Measurements from ENCODE around the gene MIX23. TPM values are rescaled to one million over a fixed set of nuclear protein-coding genes. Genes with fewer than 3 reads are reported as not detected.
A peak's percentile ranks its signal among the peaks of the same experiment; 100 is the strongest.

MIX23 gene
- total RNA-seq, 1 donor from 2014 or later: 46.6 TPM

DNA sequence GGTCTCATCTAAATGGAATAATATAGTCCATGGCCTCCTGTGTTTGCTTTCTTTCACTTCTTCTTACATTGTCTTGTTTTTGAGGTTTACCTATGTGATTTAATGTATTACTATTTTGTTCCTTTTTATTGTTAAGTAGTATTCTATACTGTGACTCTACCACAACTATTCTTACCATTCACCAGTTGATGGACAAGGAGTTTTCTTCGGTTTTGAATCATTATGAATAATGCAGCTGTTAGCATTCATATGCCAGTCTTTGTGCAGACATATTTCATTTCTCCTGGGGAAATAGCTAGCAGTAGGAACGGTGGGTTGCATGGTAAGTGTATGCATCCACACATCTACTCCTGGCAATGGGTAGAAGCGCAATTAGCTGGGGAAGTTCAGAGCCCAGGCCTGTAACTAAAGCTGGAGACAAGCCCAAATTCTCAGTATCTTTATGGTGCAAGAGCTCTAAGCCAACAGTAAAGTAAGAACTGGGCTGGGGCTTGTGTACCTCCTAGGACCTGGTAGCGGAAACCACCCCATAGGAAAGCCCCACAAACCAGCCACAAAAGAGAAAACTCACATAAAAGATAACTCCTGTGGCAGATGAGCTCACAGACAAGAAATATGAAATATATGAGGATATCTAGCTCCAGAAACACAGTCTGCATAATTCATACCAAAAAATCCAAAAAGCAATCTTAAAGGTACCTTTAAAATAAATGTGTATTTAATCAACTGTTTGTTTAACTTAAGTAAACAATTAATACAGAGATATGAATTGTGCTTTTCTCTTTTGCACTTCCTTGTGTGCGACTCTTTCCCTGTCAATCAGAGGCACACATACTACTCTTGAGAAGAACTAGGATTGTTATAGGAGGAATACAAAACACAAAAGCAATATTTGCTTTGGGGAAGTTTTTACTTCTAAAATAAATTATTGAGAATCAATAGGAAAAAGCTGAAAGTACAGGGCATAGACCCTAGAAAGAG lies 60.6 kb downstream of the MIX23 start:
- Mint-ChIP-seq H3K27ac (ENCODE audit: unreplicated experiment) (no peak overlapping the region), H3K27me3 (ENCODE audit: low read depth, unreplicated experiment) (peaks cover 3% of the 10 kb centered on the region), H3K36me3 (ENCODE audit: low read depth, unreplicated experiment) (no peaks in the 10 kb centered on the region), H3K9me3 (ENCODE audit: unreplicated experiment) (peaks cover 7% of the 10 kb centered on the region), H3K4me1 (ENCODE audit: low read depth, unreplicated experiment) (no peaks in the 10 kb centered on the region), H3K4me3 (ENCODE audit: unreplicated experiment) (no peak overlapping the region)
- no peak overlapping the region for H2AFZ ChIP-seq (ENCODE audit: low read depth, low read length)
- H3K4me2 ChIP-seq (ENCODE audit: low read length): no peak overlapping the region
- TF ChIP-seq, protein P1, sequence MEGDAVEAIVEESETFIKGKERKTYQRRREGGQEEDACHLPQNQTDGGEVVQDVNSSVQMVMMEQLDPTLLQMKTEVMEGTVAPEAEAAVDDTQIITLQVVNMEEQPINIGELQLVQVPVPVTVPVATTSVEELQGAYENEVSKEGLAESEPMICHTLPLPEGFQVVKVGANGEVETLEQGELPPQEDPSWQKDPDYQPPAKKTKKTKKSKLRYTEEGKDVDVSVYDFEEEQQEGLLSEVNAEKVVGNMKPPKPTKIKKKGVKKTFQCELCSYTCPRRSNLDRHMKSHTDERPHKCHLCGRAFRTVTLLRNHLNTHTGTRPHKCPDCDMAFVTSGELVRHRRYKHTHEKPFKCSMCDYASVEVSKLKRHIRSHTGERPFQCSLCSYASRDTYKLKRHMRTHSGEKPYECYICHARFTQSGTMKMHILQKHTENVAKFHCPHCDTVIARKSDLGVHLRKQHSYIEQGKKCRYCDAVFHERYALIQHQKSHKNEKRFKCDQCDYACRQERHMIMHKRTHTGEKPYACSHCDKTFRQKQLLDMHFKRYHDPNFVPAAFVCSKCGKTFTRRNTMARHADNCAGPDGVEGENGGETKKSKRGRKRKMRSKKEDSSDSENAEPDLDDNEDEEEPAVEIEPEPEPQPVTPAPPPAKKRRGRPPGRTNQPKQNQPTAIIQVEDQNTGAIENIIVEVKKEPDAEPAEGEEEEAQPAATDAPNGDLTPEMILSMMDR (IDR thresholded peaks at IDR 0.05; ENCODE audit: insufficient read depth, low read depth, low read length): no peak
- H3K9ac ChIP-seq (ENCODE audit: low read length): no peak overlapping the region
- no peaks in the 10 kb centered on the region for H3K27me3 ChIP-seq (ENCODE audit: insufficient read depth, low read length)
- FAIRE-seq (no peak), DNase-seq (ENCODE audit: low read depth) (no peak)
- no peaks in the 10 kb centered on the region for H3K4me1 ChIP-seq (ENCODE audit: insufficient read depth, low read length)
- H4K20me1 ChIP-seq (ENCODE audit: insufficient read depth, low read length): no peaks in the 10 kb centered on the region
- no peaks in the 10 kb centered on the region for H3K79me2 ChIP-seq (ENCODE audit: insufficient read depth, low read length)
- no peak overlapping the region for H3K27ac ChIP-seq (ENCODE audit: low read depth, low read length)
- H3K4me3 ChIP-seq (ENCODE audit: insufficient read depth, low read depth, low read length): no peak overlapping the region
- no peaks in the 10 kb centered on the region for H3K9me3 ChIP-seq (ENCODE audit: insufficient read depth, low read depth, low read length)
- no peaks in the 10 kb centered on the region for H3K36me3 ChIP-seq (ENCODE audit: insufficient read depth, low read length)

DNA sequence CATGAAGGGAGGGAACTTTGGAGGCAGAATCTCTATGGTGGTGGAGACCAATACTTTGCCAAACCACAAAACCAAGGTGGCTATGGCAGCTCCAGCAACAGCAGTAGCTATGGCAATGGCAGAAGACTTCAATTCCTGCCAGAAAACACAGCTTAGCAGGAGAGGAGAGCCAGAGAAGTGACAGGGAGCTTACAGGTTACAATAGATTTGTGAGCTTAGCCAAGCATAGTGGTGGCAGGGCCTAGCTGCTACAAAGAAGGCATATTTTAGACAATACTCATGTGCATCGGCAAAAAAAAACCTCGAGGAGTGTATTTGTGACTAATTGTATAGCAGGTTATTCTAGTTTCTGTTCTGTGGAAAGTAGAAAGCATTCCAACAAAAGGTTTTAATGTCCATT lies 64.4 kb downstream of the MIX23 start:
- Histone ChIP-seq H3K4me1 (ENCODE audit: insufficient read depth, low read length) (no peaks in the 10 kb centered on the region), H3K9ac (ENCODE audit: low read length) (no peak overlapping the region), H3K4me2 (ENCODE audit: low read length) (no peak overlapping the region), H2AFZ (ENCODE audit: low read depth, low read length) (no peak overlapping the region), H3K27ac (ENCODE audit: low read depth, low read length) (no peak overlapping the region), H3K36me3 (ENCODE audit: insufficient read depth, low read length) (no peaks in the 10 kb centered on the region), H3K9me3 (ENCODE audit: insufficient read depth, low read depth, low read length) (no peaks in the 10 kb centered on the region), H3K79me2 (ENCODE audit: insufficient read depth, low read length) (no peaks in the 10 kb centered on the region), H4K20me1 (ENCODE audit: insufficient read depth, low read length) (no peaks in the 10 kb centered on the region), H3K4me3 (ENCODE audit: insufficient read depth, low read depth, low read length) (no peak overlapping the region), H3K27me3 (ENCODE audit: insufficient read depth, low read length) (no peaks in the 10 kb centered on the region)
- H3K4me3 Mint-ChIP-seq (ENCODE audit: unreplicated experiment): no peak overlapping the region
- peaks cover 2% of the 10 kb centered on the region for H3K27me3 Mint-ChIP-seq (ENCODE audit: low read depth, unreplicated experiment)
- peaks cover 7% of the 10 kb centered on the region for H3K9me3 Mint-ChIP-seq (ENCODE audit: unreplicated experiment)
- TF ChIP-seq, protein P1 (IDR thresholded peaks at IDR 0.05; ENCODE audit: insufficient read depth, low read depth, low read length): no peak
- TF ChIP-seq EZH2 (IDR thresholded peaks at IDR 0.05; ENCODE audit: insufficient read depth, low read length): no peak
- H3K4me1 Mint-ChIP-seq (ENCODE audit: low read depth, unreplicated experiment): peaks cover 1% of the 10 kb centered on the region
- no peaks in the 10 kb centered on the region for H3K36me3 Mint-ChIP-seq (ENCODE audit: low read depth, unreplicated experiment)
- no peak for FAIRE-seq
- DNase-seq (ENCODE audit: low read depth): peak; percentile 23
- no peak overlapping the region for H3K27ac Mint-ChIP-seq (ENCODE audit: unreplicated experiment)

DNA sequence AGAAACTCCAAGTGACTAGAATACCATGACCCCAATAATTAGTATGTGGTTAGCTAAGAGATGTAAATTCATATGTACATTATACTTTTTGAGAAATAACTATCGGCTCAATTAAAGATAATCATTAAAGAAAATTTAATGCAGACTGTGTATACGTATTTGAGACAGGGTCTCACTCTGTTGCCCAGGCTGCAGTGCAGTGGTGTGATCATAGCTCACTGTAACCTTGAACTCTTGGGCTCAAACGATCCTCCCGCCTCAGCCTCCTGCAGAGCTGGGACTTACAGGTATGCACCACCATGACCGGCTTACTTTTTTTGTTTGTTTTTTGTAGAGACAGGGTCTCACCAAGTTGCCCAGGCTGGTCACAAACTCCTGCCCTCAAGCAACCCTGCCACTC lies 66.7 kb downstream of the MIX23 start:
- Histone ChIP-seq H3K36me3 (ENCODE audit: insufficient read depth, low read length) (no peaks in the 10 kb centered on the region), H3K79me2 (ENCODE audit: insufficient read depth, low read length) (no peaks in the 10 kb centered on the region), H3K9me3 (ENCODE audit: insufficient read depth, low read depth, low read length) (no peaks in the 10 kb centered on the region), H3K27me3 (ENCODE audit: insufficient read depth, low read length) (no peaks in the 10 kb centered on the region), H4K20me1 (ENCODE audit: insufficient read depth, low read length) (no peaks in the 10 kb centered on the region), H3K9ac (ENCODE audit: low read length) (no peak overlapping the region), H3K4me1 (ENCODE audit: insufficient read depth, low read length) (no peaks in the 10 kb centered on the region), H3K4me2 (ENCODE audit: low read length) (no peak overlapping the region), H3K27ac (ENCODE audit: low read depth, low read length) (no peak overlapping the region), H3K4me3 (ENCODE audit: insufficient read depth, low read depth, low read length) (no peak overlapping the region), H2AFZ (ENCODE audit: low read depth, low read length) (no peak overlapping the region)
- H3K27ac Mint-ChIP-seq (ENCODE audit: unreplicated experiment): no peak overlapping the region
- H3K4me1 Mint-ChIP-seq (ENCODE audit: low read depth, unreplicated experiment): peaks cover 1% of the 10 kb centered on the region
- TF ChIP-seq, protein P1 (IDR thresholded peaks at IDR 0.05; ENCODE audit: insufficient read depth, low read depth, low read length): no peak
- no peak for TF ChIP-seq EZH2 (IDR thresholded peaks at IDR 0.05; ENCODE audit: insufficient read depth, low read length)
- FAIRE-seq (no peak), DNase-seq (ENCODE audit: low read depth) (no peak)
- no peaks in the 10 kb centered on the region for H3K36me3 Mint-ChIP-seq (ENCODE audit: low read depth, unreplicated experiment)
- H3K4me3 Mint-ChIP-seq (ENCODE audit: unreplicated experiment): no peak overlapping the region
- H3K9me3 Mint-ChIP-seq (ENCODE audit: unreplicated experiment): peaks cover 7% of the 10 kb centered on the region
- H3K27me3 Mint-ChIP-seq (ENCODE audit: low read depth, unreplicated experiment): peaks cover 2% of the 10 kb centered on the region
